HG02642 (cell line): ENCODE data around the gene C2orf76.
"Not testable (repeated sequence)": the region's sequence is repeated elsewhere in the genome, so short reads cannot be mapped to it uniquely, and the experiment has no call there.

ENCODE experiments used
- ATAC-seq: cut with Tn5 transposase; IDR thresholded peaks from one replicate; pipeline ENCODE4 v1.9.1; 2021; ENCODE audit warnings: mild to moderate bottlenecking; ENCODE audit not compliant: unreplicated experiment, poor library complexity

The C2orf76 gene

GRCh38 chr2:119304847-119305246, 61.8 kb downstream of the C2orf76 start:
- ATAC-seq: no peak

GRCh38 chr2:119301413-119301812, 65.2 kb downstream of the C2orf76 start:
- no peak for ATAC-seq

GRCh38 chr2:119295688-119296375, 70.8 kb downstream of the C2orf76 start:
- no peak for ATAC-seq

- no peak for ATAC-seq
Observed at GRCh38 chr2:119294671-119295070, 72.0 kb downstream of the C2orf76 start.

- no peak for ATAC-seq
Observed at GRCh38 chr2:119293900-119294299, 72.7 kb downstream of the C2orf76 start.

GRCh38 chr2:119293254-119293653, 73.4 kb downstream of the C2orf76 start:
- ATAC-seq: no peak

GRCh38 chr2:119292226-119292625, 74.4 kb downstream of the C2orf76 start:
- no peak for ATAC-seq

- no peak for ATAC-seq
Observed at GRCh38 chr2:119291588-119292167, 75.0 kb downstream of the C2orf76 start.

GRCh38 chr2:119290859-119291587, 75.6 kb downstream of the C2orf76 start:
- peak; percentile 87 for ATAC-seq

- no peak for ATAC-seq
Observed at GRCh38 chr2:119289642-119290041, 77.0 kb downstream of the C2orf76 start.

- ATAC-seq: no peak
Observed at GRCh38 chr2:119289093-119289492, 77.5 kb downstream of the C2orf76 start.

- ATAC-seq: no peak
Observed at GRCh38 chr2:119288576-119288975, 78.1 kb downstream of the C2orf76 start.

GRCh38 chr2:119286661-119287060, 80.0 kb downstream of the C2orf76 start:
- no peak for ATAC-seq

GRCh38 chr2:119283873-119284331, 82.7 kb downstream of the C2orf76 start:
- ATAC-seq: no peak

- ATAC-seq: no peak
Observed at GRCh38 chr2:119282996-119283511, 83.6 kb downstream of the C2orf76 start.

GRCh38 chr2:119282146-119282995, 84.3 kb downstream of the C2orf76 start:
- ATAC-seq: no peak

GRCh38 chr2:119280680-119281079, 86.0 kb downstream of the C2orf76 start:
- no peak for ATAC-seq

GRCh38 chr2:119279666-119280065, 87.0 kb downstream of the C2orf76 start:
- no peak for ATAC-seq

GRCh38 chr2:119278946-119279345, 87.7 kb downstream of the C2orf76 start:
- ATAC-seq: no peak

- not testable (repeated sequence) for ATAC-seq
Observed at GRCh38 chr2:119278385-119278784, 88.2 kb downstream of the C2orf76 start.
